Stimulated activated CD4-positive, alpha-beta T cell treated with anti-CD3 and anti-CD28 coated beads, Interleukin-2, amount 100 ng/mL, for 48 hours (primary cell): ENCODE data around the gene PPIP5K1.
A peak's percentile ranks its signal among the peaks of the same experiment; 100 is the strongest.

Experiments used
- DNase-seq, 2 donors: peaks; one replicate each; pipeline ENCODE4 v3.0.0-alpha.2; 2020

Gene PPIP5K1

DNA sequence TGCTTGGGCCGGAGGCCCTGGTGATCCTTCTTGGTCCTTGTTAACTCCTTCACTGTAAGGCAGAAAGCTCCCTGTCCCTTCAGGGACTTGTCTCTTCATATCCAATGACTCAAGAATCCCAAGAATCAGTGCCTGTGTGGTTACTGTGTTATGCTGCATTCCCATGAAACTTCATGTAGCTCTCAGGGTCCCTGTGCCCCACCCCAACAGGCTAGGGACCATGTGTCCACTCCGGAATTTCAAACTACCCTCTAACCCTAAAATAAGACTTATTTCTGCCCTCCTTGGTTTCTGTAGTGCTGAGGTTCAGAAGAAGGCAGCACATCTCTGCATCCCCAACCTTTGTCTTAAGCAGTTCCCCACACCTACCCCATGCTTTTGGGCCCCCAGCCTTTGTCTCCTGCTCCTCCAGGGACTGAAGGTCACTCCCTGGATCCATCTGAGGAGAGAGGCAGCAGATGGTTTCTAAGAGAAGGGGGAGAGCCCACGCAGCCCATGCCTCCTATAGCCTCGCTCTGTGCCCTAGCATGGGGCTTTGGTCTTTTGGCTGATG, 73.1 kb downstream of the PPIP5K1 start:
- DNase-seq: no peak

DNA sequence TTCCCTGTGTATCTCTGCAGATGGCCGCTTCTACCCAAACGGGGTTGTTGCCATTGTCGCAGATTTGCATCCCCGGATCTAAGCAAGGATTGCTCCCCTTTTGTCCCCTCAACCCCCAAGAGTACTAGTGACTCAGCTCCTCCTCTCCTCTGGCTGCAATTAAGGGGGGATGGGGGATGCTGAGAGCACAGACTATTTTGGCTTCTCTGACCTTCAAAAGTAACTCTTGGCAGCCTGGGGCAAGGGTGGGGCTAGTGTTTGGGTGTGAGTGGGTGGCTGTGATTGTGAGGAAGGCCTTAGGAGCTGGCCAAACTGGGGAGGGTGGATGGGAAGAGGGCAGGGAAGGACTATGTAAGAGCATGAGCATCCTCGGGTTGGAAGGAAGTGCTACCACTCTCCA, 73.8 kb downstream of the PPIP5K1 start:
- no peak for DNase-seq

DNA sequence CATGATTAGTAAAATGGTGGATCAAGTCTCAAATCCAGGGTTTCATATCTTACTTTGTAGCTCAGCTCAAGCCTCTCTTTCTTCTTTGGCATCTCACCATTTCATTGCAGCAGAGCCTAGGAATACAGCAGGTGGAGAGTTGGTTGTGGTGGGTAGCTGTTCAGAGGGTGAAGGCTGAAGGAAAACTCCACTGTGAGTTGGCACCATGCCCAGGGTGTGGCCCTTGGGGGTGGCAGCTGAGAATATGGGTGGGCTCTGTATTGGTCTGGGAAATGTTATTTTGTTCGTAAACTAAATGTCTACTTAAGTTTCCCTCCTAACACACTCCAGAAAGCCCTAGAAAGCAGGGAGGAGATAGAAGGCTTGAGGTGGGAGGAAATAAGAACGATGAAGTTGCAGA, 74.3 kb downstream of the PPIP5K1 start:
- no peak for DNase-seq

DNA sequence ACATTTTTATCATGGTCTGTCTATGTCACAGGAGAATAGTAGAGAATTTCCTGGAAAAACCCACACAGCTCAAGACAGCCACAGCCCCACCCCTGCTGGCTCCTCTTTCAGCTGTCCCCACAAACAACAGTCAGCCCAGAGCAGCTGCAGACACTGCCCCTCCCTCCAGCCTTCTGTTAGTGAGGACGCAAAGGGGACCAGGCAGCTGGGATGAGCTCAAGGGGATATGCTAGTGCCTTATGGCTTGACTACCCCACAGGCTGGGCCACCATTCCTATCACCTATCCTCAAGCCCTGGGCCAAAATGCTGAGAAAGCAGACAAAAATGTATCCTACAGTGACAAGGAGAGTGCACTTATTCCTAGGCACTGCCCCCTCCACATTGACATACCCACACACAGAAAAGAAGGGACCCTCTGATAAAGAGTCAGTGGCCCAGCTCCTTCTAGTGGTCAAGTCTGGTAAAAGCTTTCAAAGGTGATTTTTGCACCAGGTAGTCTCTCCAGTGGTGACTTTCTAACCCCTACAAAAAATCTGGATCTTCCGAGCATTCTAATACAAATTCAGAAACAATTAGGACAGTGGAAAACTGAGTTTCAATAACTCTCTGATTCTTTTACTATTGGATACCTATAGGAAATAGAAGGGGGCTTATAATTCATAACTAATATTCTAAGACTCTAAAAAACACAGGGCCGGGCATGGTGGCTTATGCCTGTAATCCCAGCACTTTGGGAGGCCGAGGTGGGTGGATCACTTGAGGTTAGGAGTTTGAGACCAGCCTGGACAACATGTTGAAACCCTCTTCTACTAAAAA, 75.6 kb downstream of the PPIP5K1 start:
- DNase-seq: no peak

DNA sequence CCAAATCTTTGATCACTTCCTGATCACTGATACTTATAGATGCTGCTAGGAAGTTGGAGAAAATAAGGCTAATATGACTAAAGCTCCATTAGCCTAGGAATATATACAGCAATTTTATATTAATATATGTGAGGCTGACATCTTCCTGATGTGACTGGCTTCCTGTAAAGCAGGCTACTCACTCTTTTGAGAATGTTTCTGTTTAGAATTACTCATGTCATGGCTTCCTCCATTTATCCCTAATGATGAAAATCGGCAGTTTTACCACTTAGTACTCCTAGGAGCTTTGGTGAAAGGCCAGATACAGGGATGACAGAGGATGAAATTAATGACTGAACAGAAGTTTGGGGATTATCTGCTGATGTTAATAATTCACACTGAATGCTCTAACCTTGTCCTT, 76.5 kb downstream of the PPIP5K1 start:
- no peak for DNase-seq

DNA sequence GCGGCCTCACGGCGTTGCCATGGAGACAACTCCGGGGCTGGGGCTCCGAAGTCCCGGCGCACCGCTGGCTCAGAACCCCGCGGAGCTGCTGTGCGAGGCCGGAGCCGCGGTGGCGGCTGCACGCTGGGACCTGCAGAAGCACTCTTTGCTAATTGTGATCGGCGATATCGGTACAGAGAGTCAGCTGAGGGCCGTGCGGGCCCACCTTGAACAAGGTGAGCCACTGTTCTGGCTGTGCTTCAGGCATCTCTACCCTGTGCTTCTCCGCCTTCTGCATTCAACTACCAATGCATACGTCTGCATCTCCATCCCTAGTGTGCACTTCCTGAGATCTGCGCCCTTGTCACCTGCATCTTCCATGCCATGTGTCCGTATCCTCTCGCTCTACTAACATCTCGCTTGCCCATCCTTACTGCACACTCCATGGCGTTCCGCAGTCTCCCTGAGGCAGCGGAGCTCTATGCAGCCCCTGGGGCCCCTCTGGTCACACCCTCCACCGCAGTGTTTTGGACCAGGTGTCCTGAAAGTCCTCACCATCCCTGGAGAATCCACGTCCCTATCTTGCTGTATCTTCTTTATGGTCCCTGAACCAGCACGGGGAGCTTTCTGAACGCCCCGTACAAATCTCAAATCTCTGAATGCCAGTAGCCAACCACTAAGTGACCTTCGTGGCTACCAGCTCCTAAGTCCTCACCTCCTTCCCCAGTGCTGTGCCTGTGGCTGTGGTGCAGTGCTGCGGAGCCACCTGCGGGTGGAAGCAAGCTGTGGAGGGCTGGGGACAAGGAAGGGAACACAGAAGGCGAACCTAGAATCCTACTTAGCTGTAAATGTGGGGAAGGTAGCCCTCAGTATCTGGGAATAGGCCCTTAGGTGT, 78.8 kb downstream of the PPIP5K1 start:
- DNase-seq: no peak

DNA sequence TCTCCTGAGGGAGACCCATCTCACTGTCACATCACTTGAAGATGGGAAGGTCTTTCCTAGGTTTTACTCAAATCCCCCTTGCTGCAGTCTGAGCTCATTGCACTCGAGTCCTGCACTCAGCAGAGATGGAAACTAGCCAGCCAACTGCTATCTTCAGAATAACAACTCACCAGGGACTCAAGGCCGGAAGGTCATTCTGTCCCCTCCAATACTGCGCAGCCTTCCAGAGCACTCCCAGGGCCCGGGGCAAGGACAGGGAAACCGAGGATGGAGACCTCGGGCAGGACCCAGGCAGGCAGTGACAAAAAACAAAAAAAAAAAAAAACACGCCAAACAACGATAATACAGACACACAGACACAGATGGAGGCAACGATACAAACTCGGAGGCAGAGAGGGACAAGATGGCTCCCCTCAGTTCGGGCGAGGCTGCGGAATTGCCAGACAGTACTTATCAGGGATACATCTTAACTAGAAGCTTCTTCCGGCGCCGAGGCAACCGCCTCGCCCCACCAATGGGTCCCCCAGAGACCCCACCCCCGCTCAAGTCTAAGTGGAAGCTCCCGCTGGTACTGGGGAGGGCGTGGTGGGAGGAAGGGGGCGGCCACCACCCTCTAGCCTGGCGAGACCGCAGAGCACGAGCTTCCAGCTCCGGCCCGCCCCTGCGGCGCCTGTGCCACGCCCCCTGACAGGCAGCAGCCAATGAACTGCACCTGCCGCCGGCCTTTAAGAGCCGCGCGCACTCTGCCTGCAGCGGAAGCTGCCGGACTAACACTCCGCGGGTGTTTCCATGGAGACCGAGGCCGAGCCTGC, 79.6 kb downstream of the PPIP5K1 start:
- peak; percentile 94 to 96 for DNase-seq

DNA sequence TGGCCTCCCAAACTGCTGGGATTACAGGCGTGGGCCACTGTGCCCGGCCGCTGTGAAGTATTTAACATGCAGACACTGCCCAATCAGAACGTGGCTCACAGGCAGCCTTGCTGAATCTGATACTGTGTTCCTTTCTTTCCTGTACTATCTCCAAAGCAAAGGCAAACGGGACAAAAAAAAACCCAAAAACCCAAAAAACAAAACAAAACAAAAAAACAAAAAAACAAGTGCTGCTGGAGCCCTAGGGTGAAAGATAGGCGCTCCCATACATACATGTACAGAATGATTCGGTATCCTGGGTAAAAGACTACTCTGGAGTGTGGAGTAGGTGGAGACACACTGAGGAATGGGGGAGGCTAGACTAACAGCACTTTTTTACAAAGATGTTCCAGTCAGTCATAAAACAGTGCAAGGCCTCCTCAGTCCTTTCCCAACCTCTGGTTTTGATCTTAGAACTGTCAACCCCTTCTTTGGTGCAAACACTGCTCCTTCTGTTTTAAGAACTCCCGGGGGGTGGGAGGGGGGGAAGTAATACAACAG, 80.3 kb downstream of the PPIP5K1 start:
- DNase-seq: no peak

DNA sequence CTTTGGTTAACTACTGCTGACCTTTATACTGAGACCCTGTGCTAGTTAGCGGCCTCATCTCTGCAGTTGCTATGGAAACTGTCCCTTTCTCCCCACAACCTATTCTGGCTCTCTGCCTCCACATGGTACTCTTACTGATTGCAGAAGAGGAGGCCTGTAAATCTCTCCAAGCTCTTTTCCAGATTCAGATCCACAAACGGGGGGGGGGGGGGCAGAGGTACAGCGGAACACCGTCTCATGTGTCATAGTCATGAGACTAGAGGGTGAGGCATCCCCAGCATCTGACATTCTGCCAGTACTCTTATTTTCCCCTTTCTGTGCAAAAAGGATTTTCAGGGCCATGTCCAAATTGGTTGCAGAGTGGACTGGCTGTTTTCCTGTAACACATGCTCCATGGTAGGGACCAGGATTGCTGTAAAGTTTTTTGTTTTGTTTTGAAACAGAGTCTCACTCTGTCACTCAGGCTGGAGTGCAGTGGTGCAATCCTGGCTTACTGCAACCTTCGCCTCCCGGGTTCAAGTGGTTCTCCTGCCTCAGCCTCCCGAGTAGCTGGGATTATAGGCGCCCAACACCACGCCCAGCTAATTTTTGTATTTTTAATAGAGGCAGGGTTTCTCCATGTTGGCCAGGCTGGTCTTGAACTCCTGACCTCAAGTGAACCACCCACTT, 80.9 kb downstream of the PPIP5K1 start:
- DNase-seq: no peak

DNA sequence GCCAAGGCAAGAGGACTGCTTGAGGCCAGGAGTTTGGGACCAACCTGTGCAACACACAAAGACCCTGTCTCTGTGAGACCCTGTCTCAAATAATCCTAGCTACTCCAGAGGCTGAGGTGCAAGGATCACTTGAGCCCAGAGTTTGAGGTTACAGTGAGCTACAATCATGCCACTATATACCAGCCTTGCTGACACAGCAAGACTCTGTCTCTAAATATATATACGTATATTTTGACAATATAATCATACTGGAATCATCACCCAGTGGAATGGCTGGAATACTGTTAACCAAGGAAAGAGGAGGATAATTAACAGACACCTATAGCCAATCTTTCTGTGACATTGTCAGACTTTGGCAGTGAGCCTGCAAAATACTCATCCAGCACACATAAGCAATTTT, 81.6 kb downstream of the PPIP5K1 start:
- no peak for DNase-seq

DNA sequence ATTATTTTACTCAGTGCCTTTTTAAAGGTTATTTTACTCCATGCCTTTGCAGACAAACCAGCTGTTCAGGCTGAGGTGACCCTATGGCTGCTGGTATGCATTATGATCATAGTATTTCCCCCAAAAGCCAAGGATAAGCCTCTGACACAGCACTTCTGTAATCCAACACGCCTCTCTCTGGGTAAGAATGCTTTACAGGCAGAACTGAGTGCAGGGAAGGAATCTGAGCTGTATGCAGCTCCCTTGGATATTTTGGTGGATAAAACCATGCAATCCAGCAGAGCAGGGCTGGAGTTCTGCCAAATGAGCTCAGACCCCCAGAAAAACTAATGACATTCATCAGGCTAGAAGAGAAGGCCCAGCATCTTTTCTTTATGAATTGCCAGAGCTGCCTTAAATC, 84.3 kb downstream of the PPIP5K1 start:
- no peak for DNase-seq

DNA sequence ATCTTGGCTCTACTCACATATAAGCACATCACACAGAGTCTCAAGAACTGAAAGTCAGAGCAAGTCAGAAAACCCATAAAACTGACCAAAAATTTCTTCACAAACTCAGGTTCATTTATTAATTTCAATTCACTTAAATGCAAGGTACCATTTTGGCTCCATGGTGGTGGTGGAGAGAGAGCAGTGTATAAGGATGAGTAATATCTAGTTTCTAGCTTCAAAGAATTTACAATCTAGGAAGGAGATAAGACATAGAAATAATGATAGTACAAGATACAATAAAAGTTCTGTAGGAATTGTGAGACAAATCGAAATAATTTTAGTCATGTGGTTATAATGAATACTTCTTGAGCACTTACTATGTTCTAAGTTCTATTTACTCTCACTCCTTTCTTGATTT, 90.4 kb downstream of the PPIP5K1 start:
- DNase-seq: no peak

DNA sequence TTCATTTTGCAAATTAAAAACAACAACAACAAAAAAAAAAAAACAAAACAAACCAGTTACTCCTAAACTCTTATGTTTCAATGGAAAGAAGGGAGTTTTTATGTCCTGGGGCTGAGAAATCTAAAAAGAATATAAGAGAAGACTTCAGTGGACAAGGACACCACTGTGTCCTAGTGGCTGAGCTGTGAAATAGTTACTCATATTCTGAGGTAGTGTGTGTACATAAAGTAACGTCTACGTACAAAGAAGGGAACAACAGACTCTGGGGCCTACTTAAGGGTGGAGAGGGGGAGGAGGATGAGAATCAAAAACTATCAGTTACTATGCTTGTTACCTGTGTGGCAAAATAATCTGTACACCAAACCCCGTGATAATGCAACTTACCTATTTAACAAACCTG, 91.0 kb downstream of the PPIP5K1 start:
- DNase-seq: no peak

DNA sequence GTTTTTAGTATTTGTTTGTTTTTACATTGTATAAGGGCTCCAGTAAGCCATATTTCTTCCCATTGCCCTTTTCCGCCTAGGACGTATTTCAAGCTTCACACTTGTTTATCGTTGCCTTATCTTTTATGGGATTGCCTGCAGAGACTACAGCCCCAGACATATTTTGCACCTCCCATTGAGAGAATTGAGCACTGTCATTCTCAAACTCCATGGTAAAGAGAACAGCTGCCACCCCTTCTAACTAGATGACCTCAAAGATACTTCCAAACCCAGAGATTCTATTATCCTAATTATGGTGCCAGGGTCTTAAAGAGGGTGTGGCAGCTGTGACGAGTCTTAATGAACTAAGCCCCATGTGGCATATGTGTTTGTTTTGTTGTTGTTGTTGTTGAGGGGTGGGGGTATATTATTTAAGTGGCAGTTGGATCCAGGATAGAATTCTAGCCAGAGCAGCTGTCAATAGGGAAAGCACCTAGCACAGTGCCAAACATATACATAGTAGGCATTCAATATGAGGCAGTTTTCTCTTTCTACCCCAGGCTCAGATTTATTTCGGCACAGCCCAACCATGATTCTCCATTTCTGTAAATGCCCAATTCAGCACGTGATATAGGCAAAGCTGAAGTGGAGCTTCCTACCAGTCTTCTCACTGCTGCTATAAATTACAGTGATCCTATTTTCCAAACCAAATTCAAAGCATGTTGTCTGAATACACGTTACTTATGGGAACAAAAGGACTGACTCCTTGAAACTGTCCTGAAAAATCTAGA, 96.1 kb downstream of the PPIP5K1 start:
- no peak for DNase-seq

DNA sequence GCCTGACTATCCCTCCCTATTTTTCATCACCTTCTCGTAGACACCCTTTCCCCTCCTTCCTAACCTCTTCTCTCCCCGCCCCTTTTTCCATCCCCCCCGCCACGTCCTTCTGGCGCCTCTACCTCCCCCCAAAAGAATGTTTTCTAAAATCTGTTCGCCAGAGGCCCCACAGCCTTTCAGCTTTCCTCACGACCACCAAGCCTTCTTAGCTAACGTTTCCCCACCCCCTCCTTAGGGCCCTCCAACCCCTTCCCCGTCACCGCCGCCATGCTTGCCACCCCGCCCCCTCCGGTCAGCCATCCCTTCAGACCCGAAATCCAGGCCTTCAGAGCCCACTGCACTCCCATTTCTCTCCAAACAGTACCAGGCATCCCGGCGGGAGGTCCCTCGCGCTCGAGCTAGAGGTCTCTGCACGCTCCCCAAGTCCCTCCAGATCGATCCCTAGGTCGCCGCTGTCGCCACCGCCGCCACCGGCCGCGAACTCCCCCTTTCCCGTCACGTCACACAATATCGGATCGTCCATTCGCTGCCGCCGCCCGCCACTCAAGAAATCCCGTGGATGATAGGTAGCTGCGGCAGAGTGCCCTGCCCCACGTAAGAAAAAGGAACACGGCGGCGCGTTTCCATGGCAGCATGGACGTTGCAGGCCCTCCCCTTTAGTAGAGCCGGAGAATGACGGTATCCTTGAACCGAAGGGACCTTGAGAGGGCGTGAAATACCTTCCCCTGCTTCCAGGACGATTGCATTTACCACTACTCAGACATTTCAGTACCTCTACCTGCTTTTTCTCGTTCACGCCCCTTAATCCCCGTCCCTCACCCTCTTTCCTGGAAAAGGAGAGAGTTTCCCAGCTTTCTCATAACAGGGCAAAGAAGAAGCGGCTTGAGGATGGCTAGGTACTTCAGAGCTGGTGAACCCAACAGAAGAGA, 97.1 kb downstream of the PPIP5K1 start, which contains the start of gene TP53BP1:
TSS of gene TP53BP1 (minus strand) at position 484 of the 929 bp plus-strand sequence. CDS start at position 371, 113 bp downstream.
- DNase-seq: peak; percentile 89 to 92

DNA sequence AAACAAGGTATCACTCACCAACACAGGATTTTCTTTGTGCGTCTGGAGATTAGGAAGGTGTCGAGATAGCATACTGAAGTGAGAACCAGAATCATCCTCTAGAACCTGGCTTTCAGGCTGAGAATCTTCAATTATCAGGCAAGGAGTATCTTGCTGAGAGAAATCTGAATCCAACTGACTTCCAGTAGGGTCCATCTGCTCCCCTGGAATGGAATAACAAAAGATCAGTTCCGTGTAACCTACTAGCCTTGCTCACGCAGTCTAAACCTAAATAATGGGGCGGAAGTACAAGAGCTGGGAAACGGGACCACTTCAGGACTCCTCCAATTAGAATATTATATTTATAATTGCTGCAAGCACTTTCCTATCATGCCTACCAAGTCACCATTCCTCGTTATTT, 97.7 kb downstream of the PPIP5K1 start:
- DNase-seq: no peak

DNA sequence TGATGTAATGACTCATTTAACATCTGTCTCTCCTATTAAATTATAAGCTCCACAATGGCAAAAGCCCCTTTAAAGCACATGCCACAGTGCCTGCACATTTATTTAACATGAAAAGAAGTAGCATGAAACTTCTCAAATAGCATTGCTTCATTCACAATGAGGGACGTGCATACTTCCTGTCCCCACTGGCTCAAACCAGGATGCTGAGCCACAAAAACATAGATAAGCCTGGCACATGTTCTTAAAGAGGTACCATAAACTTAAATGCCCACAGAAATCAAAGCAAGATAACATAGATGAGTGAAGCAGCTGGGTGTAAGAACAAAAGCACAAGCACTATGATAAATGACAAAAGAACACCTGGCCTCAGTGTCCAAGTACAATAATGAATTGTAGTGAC, 100.8 kb downstream of the PPIP5K1 start:
- no peak for DNase-seq

DNA sequence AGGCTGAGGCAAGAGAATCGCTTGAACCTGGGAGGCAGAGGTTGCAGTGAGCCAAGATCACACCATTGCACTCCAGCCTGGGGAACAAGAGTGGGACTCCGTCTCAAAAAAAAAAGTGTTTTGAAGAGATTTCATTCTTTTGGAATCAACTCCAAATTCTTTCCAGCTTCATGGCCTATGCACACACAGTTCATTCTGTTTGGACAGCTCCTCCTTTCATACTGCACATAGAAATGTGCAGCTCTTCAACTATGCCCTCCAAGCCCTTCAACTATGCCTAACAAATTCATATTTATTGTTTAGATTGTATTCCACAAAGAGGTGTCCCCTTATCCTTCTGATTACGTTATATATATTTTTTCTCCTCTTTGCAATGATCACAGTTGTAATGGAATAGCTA, 101.2 kb downstream of the PPIP5K1 start:
- no peak for DNase-seq

DNA sequence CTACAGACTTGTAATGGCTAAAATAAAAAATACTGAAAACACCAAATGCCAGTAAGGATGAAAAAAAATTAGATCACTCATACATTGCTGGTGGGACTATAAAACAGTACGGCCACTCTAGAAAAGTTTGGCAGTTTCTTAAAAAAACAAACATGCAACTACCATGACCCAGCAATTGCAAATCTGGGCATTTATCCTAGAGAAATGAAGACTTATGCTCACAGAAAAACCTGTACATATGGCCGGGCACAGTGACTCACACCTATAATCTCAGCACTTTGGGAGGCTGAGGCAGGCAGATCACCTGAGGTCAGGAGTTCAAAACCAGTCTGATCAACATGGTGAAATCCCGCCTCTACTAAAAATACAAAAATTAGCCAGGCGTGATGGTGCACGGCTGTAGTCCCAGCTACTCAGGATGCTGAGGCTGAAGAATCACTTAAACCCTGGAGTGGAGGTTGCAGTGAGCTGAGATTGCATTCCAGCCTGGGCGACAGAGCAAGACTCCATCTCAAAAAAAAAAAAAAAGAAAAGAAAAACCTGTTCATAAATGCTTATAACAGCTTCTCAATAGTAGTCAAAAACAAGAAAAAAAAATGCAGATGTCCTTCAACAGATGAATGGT, 102.6 kb downstream of the PPIP5K1 start:
- no peak for DNase-seq

DNA sequence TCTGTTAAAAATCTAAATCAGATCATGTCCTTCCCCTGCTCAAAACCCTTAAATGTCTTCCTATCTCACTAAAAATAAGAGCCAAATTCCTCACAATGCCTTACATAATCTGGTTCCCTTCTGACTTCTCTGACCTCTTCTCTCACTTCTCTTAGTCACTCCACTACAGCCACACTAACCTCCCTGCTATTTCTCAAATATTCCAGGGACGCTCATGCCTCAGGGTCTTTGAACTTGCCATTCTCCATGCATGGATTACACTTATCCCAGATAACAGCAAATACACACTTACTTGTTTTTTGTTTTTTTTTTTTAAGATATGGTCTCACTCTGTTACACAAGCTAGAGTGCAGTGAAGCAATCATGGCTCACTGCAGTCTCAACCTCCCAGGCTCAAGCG, 105.6 kb downstream of the PPIP5K1 start:
- DNase-seq: no peak
